ENCODE results near the gene HOTAIR.

Gene HOTAIR

GRCh38 chr12:53973236-53974042 is 1.3 kb downstream of the HOTAIR start:
- DNase-seq = no peak

- DNase-seq = no peak
Observed at GRCh38 chr12:53972722-53973235, 2.0 kb downstream of the HOTAIR start, which contains the start of gene HOXC11. Gene HOXC11, plus strand, starts transcription at chr12:53973126. Its CDS starts 116 bp downstream, at chr12:53973242.

GRCh38 chr12:53972152-53972702 is 2.5 kb downstream of the HOTAIR start:
- no peak for DNase-seq

GRCh38 chr12:53971686-53972085 is 3.1 kb downstream of the HOTAIR start:
- DNase-seq = no peak

- no peak for DNase-seq
Observed at GRCh38 chr12:53971129-53971528, 3.6 kb downstream of the HOTAIR start.

GRCh38 chr12:53970451-53970850 is 4.3 kb downstream of the HOTAIR start:
- no peak for DNase-seq

GRCh38 chr12:53969588-53970259 is 5.0 kb downstream of the HOTAIR start:
- DNase-seq = no peak

GRCh38 chr12:53968214-53969127 is 6.3 kb downstream of the HOTAIR start:
- no peak for DNase-seq

- no peak for DNase-seq
Observed at GRCh38 chr12:53967421-53967925, 7.3 kb downstream of the HOTAIR start.

- no peak for DNase-seq
Observed at GRCh38 chr12:53966385-53967133, 8.2 kb downstream of the HOTAIR start.

GRCh38 chr12:53966085-53966384 is 8.7 kb downstream of the HOTAIR start:
- no peak for DNase-seq

- DNase-seq = no peak
Observed at GRCh38 chr12:53965281-53966084, 9.3 kb downstream of the HOTAIR start.

- DNase-seq = no peak
Observed at GRCh38 chr12:53964315-53964713, 10.4 kb downstream of the HOTAIR start.

- DNase-seq = no peak
Observed at GRCh38 chr12:53963434-53964314, 11.1 kb downstream of the HOTAIR start.

- no peak for DNase-seq
Observed at GRCh38 chr12:53963005-53963404, 11.7 kb downstream of the HOTAIR start.

GRCh38 chr12:53961025-53961761 is 13.6 kb downstream of the HOTAIR start:
- no peak for DNase-seq

GRCh38 chr12:53960187-53961024 is 14.3 kb downstream of the HOTAIR start:
- no peak for DNase-seq

- no peak for DNase-seq
Observed at GRCh38 chr12:53959314-53959713, 15.4 kb downstream of the HOTAIR start.
